Rectal smooth muscle tissue (tissue), 1 donor: ENCODE results near the gene ZBP1.

Source experiments
- H3K27ac ChIP-seq: one replicate; pipeline ENCODE4 v1.7.0; 2013; ENCODE audit warnings: low read depth, low read length, inconsistent platforms
- H3K27me3 ChIP-seq: one replicate; pipeline ENCODE4 v1.7.0; 2013; ENCODE audit warnings: low read length; ENCODE audit not compliant: control insufficient read depth, insufficient read depth
- H3K36me3 ChIP-seq: one replicate; pipeline ENCODE4 v1.7.0; 2013; ENCODE audit warnings: low read length; ENCODE audit not compliant: control insufficient read depth, insufficient read depth
- H3K4me1 ChIP-seq: one replicate; pipeline ENCODE4 v1.7.0; 2013; ENCODE audit warnings: low read length; ENCODE audit not compliant: control insufficient read depth, insufficient read depth
- H3K4me3 ChIP-seq: one replicate; pipeline ENCODE4 v1.7.0; 2013; ENCODE audit warnings: low read length
- H3K9ac ChIP-seq: one replicate; pipeline ENCODE4 v1.7.0; 2013; ENCODE audit warnings: low read length

Gene ZBP1

GRCh38 chr20:57655809-57656155 is 35.6 kb upstream of the ZBP1 start:
- Histone ChIP-seq H3K4me3 (no peak overlapping the region), H3K36me3 (peaks cover 8% of the 10 kb centered on the region), H3K4me1 (peaks cover 2% of the 10 kb centered on the region), H3K27ac (no peak overlapping the region), H3K27me3 (peaks cover 2% of the 10 kb centered on the region), H3K9ac (no peak overlapping the region)

GRCh38 chr20:57654998-57655808 is 35.0 kb upstream of the ZBP1 start:
- Histone ChIP-seq H3K36me3 (peaks cover 10% of the 10 kb centered on the region), H3K4me3 (no peak overlapping the region), H3K9ac (no peak overlapping the region), H3K27ac (no peak overlapping the region), H3K4me1 (peaks cover 2% of the 10 kb centered on the region), H3K27me3 (peaks cover 2% of the 10 kb centered on the region)

GRCh38 chr20:57654363-57654997 is 34.3 kb upstream of the ZBP1 start:
- no peak overlapping the region for H3K9ac ChIP-seq
- H3K4me3 ChIP-seq: no peak overlapping the region
- H3K27me3 ChIP-seq: peaks cover 2% of the 10 kb centered on the region
- H3K4me1 ChIP-seq: peaks cover 2% of the 10 kb centered on the region
- no peak overlapping the region for H3K27ac ChIP-seq
- H3K36me3 ChIP-seq: peaks cover 10% of the 10 kb centered on the region

DNA sequence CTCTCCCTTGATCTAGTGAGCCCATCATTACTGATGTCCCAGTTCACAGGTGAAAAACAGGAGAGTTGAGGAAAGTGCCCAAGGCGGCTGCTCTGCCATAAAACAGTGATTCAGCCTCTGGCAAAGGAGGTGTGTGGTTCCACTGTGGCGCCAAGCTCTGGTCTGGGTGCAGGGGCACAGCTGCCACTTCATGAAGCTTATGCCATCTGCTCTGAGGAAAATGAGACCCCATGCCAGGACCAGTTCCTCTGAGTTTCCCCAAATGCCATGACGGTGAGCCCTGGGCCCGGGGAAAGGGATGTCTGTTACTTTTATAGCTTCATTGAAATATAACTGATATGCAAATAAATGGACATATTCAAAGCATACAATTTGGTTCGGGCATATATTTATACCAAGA is 33.7 kb upstream of the ZBP1 start:
- Histone ChIP-seq H3K9ac (no peak overlapping the region), H3K36me3 (peaks cover 7% of the 10 kb centered on the region), H3K27ac (no peak overlapping the region), H3K27me3 (peaks cover 2% of the 10 kb centered on the region), H3K4me1 (peaks cover 2% of the 10 kb centered on the region), H3K4me3 (no peak overlapping the region)

GRCh38 chr20:57653546-57653900 is 33.3 kb upstream of the ZBP1 start:
- Histone ChIP-seq H3K9ac (no peak overlapping the region), H3K4me1 (peaks cover 2% of the 10 kb centered on the region), H3K4me3 (no peak overlapping the region), H3K27ac (no peak overlapping the region), H3K27me3 (peaks cover 2% of the 10 kb centered on the region), H3K36me3 (peaks cover 6% of the 10 kb centered on the region)

GRCh38 chr20:57652606-57653545 is 32.6 kb upstream of the ZBP1 start:
- H3K36me3 ChIP-seq: peaks cover 6% of the 10 kb centered on the region
- H3K9ac ChIP-seq: no peak overlapping the region
- peaks cover 2% of the 10 kb centered on the region for H3K27me3 ChIP-seq
- peaks cover 2% of the 10 kb centered on the region for H3K4me1 ChIP-seq
- H3K4me3 ChIP-seq: no peak overlapping the region
- no peak overlapping the region for H3K27ac ChIP-seq

DNA sequence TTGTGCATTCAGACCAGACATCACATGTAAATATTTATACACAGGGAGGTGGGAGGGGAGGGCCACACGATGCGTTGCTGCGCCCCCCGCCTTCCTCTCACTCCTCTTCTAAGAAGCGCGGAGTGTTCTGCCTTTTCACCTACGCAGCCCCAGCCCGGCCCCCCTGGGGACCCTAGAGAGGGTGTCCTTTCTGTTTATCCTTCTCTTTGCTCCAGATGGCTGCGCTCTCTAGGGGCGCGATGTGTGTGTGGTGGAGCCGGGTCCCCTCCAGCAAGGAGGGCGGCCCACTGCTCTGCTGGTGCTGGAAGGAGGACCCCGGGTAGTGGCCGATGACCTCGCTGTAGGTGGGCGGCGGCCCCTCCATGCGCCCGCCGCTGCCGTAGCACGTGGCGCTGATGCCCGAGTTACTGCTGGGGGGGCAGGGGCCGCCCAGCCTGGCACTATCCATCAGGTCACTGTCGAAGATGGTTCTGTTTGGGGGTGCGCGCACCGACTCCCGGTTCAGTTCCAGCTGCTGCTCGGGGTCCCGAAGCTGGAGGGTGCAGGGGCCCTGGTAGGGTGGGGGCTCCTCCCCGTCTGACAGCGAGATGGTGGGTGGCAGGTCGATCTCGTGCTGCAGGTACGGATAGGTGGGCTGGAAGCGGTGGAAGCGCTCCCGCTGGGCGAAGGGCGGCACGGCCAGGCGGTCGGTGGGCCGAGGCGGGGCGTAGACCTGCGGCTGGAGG is 31.8 kb upstream of the ZBP1 start:
- peaks cover 2% of the 10 kb centered on the region for H3K27me3 ChIP-seq
- H3K4me1 ChIP-seq: peaks cover 2% of the 10 kb centered on the region
- no peak overlapping the region for H3K9ac ChIP-seq
- no peak overlapping the region for H3K4me3 ChIP-seq
- peaks cover 4% of the 10 kb centered on the region for H3K36me3 ChIP-seq
- H3K27ac ChIP-seq: no peak overlapping the region

- no peak overlapping the region for H3K4me3 ChIP-seq
- no peak overlapping the region for H3K27ac ChIP-seq
- H3K36me3 ChIP-seq: peaks cover 2% of the 10 kb centered on the region
- H3K27me3 ChIP-seq: peaks cover 2% of the 10 kb centered on the region
- H3K9ac ChIP-seq: no peak overlapping the region
- H3K4me1 ChIP-seq: peaks cover 2% of the 10 kb centered on the region
Observed at GRCh38 chr20:57650756-57651483, 30.7 kb upstream of the ZBP1 start.

- peaks cover 2% of the 10 kb centered on the region for H3K36me3 ChIP-seq
Observed at GRCh38 chr20:57650266-57650665, 30.0 kb upstream of the ZBP1 start.

GRCh38 chr20:57649617-57650015 is 29.4 kb upstream of the ZBP1 start:
- Histone ChIP-seq H3K9ac (no peak overlapping the region), H3K4me3 (no peak overlapping the region), H3K4me1 (peaks cover 2% of the 10 kb centered on the region), H3K36me3 (peaks cover 2% of the 10 kb centered on the region), H3K27me3 (peaks cover 2% of the 10 kb centered on the region), H3K27ac (no peak overlapping the region)

More at GRCh38 chr20:57650266-57650665, 30.0 kb upstream of the ZBP1 start:
- peaks cover 2% of the 10 kb centered on the region for H3K27me3 ChIP-seq
- H3K4me1 ChIP-seq: peaks cover 2% of the 10 kb centered on the region
- no peak overlapping the region for H3K27ac ChIP-seq
- H3K9ac ChIP-seq: no peak overlapping the region
- H3K4me3 ChIP-seq: no peak overlapping the region

- H3K27ac ChIP-seq: no peak overlapping the region
- no peak overlapping the region for H3K4me3 ChIP-seq
- H3K4me1 ChIP-seq: no peaks in the 10 kb centered on the region
Observed at GRCh38 chr20:57648878-57649616, 28.8 kb upstream of the ZBP1 start.

More at GRCh38 chr20:57648878-57649616, 28.8 kb upstream of the ZBP1 start:
- peaks cover 2% of the 10 kb centered on the region for H3K36me3 ChIP-seq
- no peak overlapping the region for H3K9ac ChIP-seq
- peaks cover 2% of the 10 kb centered on the region for H3K27me3 ChIP-seq
